Left ventricle myocardium inferior (tissue), 1 donor: Measurements from ENCODE around the gene REELD1. TPM values are rescaled to one million over a fixed set of nuclear protein-coding genes. Genes with fewer than 3 reads are reported as not detected.

ENCODE experiments used
- DNase-seq: peaks from one replicate; pipeline ENCODE4 v3.0.0-alpha.2; 2020
- H3K27ac ChIP-seq: fragments of 200-600 bp; replicated peaks from 2 replicates; pipeline ENCODE4 v1.8.0; 2021
- H3K27me3 ChIP-seq: fragments of 200-600 bp; 2 replicates; pipeline ENCODE4 v1.8.0; 2021; ENCODE audit warnings: low read depth
- H3K36me3 ChIP-seq: fragments of 200-600 bp; 2 replicates; pipeline ENCODE4 v1.8.0; 2021
- H3K4me1 ChIP-seq: fragments of 200-600 bp; 2 replicates; pipeline ENCODE4 v1.8.0; 2021
- H3K4me3 ChIP-seq: fragments of 200-600 bp; 2 replicates; pipeline ENCODE4 v1.8.0; 2021; ENCODE audit warnings: mild to moderate bottlenecking, moderate library complexity
- H3K9me3 ChIP-seq: fragments of 200-600 bp; replicated peaks from 2 replicates; pipeline ENCODE4 v1.8.0; 2021
- intact Hi-C: fragments of 100-400 bp; cut with micrococcal nuclease; formaldehyde crosslinking; loops from one replicate; pipeline ENCODE4 v1.11.0; 2022
- total RNA-seq: library from RNA; stranded (reverse); fragmentation: NEBNext Ultra II Directional; extraction: Animal tissue kit (Norgen Biotek cat#: 25700); gene quantifications from one replicate; pipeline ENCODE4 v1.2.1, GENCODE V29; 2021
- TF ChIP-seq, protein P1 (sequence below): fragments of 200-600 bp; IDR thresholded peaks from 2 replicates; pipeline ENCODE4 v1.8.0; 2021; ENCODE audit warnings: antibody characterized with exemption, mild to moderate bottlenecking, borderline replicate concordance
- donor health status: DM: no; HTN: yes; CAD: no; lungs with severe emphysema.

Gene REELD1
- total RNA-seq, 1 donor from 2014 or later, result not detected

DNA sequence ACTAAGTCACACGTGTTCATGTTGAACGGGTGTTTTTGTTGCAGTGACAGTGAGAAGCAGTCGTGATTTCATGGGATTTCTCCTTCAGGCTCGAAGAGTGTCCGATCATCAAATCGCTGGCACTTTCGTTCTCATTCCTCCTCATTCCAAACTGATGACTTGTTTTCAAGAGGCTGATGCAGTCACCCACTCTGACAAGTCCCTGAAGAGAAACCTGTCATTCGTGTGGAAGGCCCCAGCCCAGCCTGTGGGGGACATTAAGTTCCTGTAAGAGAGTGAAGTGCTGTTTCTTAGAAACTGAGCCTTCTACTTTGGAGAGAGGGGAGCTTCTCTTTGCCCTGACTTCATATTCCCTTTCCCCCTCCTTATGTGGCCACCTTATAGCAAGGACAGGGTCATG, 8.0 kb downstream of the REELD1 start:
- Histone ChIP-seq H3K27ac (no peak overlapping the region), H3K36me3 (no peaks in the 10 kb centered on the region), H3K9me3 (no peaks in the 10 kb centered on the region), H3K27me3 (no peaks in the 10 kb centered on the region), H3K4me1 (peaks cover 7% of the 10 kb centered on the region), H3K4me3 (no peak overlapping the region)
- TF ChIP-seq, protein P1, sequence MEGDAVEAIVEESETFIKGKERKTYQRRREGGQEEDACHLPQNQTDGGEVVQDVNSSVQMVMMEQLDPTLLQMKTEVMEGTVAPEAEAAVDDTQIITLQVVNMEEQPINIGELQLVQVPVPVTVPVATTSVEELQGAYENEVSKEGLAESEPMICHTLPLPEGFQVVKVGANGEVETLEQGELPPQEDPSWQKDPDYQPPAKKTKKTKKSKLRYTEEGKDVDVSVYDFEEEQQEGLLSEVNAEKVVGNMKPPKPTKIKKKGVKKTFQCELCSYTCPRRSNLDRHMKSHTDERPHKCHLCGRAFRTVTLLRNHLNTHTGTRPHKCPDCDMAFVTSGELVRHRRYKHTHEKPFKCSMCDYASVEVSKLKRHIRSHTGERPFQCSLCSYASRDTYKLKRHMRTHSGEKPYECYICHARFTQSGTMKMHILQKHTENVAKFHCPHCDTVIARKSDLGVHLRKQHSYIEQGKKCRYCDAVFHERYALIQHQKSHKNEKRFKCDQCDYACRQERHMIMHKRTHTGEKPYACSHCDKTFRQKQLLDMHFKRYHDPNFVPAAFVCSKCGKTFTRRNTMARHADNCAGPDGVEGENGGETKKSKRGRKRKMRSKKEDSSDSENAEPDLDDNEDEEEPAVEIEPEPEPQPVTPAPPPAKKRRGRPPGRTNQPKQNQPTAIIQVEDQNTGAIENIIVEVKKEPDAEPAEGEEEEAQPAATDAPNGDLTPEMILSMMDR, result no peak
- no peak for DNase-seq
- intact Hi-C loops, result no loop called here

DNA sequence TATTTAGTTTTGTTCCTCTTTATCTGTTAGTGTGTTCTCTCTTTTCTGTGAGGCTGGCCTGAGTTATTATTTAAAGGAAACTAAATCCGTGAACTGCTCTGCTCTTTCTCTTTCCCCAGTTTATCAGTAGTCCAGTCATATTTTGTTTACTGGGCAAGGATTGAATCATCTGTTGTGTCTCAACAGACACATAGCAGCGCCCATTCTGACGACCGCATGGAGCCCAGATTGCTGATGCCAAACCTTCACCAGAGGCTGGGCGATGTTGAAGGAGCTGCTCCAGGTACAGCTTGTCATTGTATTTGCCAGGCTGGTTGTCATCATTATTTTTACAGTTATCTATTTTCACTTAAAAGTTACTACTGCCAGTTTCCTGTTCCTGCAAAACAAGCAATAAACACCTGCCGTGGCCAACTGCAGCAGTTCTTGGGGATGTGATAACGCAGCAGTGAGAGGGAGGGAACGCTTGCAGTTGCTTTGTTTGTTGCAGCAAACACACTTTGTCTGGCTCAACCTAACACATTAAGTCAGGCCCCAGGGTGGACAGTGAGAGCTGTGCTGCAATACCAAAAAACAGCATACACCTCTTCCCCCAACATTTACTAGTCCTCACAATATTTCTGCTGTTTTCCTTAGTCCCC, 10.1 kb downstream of the REELD1 start:
- Histone ChIP-seq H3K4me1 (peaks cover 7% of the 10 kb centered on the region), H3K27me3 (no peaks in the 10 kb centered on the region), H3K36me3 (no peaks in the 10 kb centered on the region), H3K4me3 (no peak overlapping the region), H3K27ac (peak overlapping the region; percentile 35), H3K9me3 (no peaks in the 10 kb centered on the region)
- intact Hi-C loops, result no loop called here
- TF ChIP-seq, protein P1, result no peak
- DNase-seq, result no peak

DNA sequence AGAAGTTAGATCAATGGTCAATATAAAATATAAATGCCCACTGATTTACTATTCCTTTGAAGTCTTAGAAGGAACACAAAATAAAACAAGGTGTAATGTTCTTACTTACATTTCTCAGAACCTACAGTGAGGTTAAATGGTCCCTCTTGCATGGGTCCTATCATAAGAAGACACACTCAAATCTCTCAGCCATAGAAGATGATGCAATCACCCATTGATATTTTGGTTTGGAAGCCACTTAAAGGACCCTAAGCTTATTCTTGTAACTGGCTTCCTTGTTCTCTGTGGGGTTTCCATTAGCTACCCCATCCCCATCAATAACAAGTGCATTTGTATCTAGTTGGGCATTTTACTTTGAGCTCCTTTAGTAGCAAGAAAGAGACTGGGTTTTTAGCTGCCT, 15.1 kb downstream of the REELD1 start:
- intact Hi-C loops, result no loop called here
- Histone ChIP-seq H3K4me1 (peaks cover under 1% of the 10 kb centered on the region), H3K36me3 (no peaks in the 10 kb centered on the region), H3K9me3 (peaks cover 13% of the 10 kb centered on the region), H3K27ac (no peak overlapping the region), H3K4me3 (no peak overlapping the region), H3K27me3 (no peaks in the 10 kb centered on the region)
- no peak for DNase-seq
- TF ChIP-seq, protein P1, result no peak

DNA sequence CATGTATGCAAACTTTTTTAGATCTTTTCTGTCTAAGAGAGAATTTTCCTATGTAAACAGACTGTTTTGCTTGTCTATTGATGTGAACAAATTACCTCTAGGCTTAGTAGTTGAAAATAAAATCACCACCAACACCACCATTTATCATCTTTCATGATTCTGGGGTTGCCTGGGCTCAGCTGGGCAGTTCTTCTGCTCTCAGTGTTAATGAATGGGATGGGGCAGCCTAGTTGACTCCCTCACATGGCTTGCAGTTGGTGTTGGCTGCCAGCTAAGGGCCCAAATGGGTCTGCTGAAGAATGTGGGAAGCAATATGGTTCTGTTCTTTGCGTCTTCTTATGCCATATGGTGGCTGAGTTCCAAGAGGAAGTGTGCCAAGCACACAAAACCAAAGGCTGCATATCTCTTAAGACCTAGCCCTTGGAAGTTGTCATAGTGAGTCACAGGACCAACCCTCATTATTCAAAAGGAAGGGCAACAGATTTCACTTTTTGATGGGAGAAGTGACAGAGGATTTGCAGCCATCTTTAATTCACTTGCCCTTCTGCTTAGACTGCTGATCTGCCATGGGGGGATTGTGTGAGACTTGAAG, 17.9 kb downstream of the REELD1 start:
- no peak overlapping the region for H3K27ac ChIP-seq
- no peak for DNase-seq
- peaks cover 13% of the 10 kb centered on the region for H3K9me3 ChIP-seq
- TF ChIP-seq, protein P1, result no peak
- no peak overlapping the region for H3K4me3 ChIP-seq
- no peaks in the 10 kb centered on the region for H3K27me3 ChIP-seq
- no peaks in the 10 kb centered on the region for H3K36me3 ChIP-seq
- intact Hi-C loops, result no loop called here
- peaks cover 24% of the 10 kb centered on the region for H3K4me1 ChIP-seq

DNA sequence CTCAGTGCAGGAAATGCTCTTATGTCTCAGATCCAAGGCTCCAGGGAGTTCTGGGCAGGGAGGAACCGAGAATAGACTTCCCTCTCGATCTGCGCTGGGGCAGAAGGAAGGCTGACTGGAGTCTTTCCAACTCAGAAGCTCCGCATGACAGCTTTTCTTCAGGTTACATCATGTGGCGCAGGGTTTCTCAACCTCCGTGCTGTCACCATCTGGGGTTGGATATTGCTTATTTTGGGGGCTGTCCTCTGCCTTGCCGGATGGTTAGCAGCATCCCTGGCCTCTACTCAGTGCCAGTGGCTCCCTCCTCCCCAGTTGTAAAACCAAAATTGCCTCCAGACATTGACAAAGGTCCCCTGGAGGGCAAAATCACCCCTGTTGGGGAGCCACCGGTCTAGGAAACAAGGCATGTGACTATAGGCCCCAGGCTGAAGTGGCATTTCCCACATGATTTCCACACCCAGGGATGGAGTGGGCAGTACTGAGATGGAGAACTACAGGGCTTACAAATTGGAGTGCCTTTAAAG, 21.4 kb downstream of the REELD1 start:
- TF ChIP-seq, protein P1, result no peak
- Histone ChIP-seq H3K4me1 (peaks cover 38% of the 10 kb centered on the region), H3K9me3 (peaks cover 13% of the 10 kb centered on the region), H3K27me3 (no peaks in the 10 kb centered on the region), H3K4me3 (no peak overlapping the region), H3K36me3 (no peaks in the 10 kb centered on the region), H3K27ac (peak overlapping the region; percentile 69)
- peak; percentile 20 for DNase-seq
- intact Hi-C loops, result no loop called here
